HG02973 (cell line): ENCODE data around the gene INPP1.
A peak's percentile ranks its signal among the peaks of the same experiment; 100 is the strongest.

Experiments
- ATAC-seq: cut with Tn5 transposase; IDR thresholded peaks from one replicate; pipeline ENCODE4 v1.9.1; 2021; ENCODE audit warnings: moderate library complexity; ENCODE audit not compliant: unreplicated experiment

INPP1 gene

DNA sequence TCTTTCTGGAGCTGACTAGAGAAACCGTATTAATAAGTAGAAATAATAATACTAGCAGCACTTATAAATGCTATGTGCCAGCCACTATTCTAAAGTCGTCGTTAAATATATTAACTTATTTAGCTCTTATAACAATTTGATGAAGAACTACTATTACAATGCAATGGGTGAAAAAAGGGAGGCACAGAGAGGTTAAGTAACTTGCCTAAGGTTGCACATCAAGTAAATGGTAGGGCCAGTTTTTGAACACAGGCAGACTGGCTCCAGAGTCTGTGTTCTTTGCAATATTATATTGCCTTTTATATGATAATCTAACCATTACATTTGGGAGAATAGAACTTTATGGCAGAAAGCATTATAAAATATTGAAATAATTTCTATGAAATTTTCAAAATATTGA, 17.6 kb downstream of the INPP1 start:
- ATAC-seq, result no peak

DNA sequence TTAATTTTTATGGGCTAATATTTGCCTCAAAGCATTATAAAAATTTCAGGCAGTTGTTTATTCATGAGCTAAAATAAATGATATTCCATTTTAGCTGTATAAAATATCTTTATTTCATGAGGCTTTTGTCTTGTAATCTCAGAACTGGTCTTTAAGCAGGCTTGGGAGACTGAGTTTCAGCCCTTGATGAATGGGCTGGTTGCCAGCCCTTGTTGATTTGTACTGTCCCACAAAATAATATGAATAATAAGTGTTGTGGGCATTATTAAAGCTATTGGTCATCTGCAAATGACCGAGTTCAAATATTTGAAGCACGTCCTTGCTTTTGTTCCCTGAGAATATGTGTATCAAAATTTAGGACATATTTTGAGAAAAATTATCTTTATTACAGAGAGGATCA, 18.2 kb downstream of the INPP1 start:
- ATAC-seq, result no peak

DNA sequence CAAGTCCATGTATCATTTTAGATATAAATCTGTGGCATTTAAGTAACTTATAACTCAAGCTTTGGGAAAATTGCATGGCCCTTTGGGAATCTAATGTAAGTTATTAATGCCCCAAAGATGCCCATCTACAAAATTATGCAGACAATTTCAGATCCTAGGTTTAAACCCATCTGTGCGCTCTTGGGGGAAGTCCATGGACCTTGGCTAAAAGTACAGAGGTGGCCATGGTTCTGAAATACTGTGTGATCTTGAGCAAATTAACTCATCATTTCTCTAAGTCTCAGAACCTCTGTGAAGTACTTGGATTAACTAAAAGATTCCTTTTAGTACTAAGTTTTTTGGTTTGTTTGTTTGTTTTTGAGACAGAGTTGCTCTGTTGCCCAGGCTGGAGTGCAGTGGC, 19.5 kb downstream of the INPP1 start:
- no peak for ATAC-seq

DNA sequence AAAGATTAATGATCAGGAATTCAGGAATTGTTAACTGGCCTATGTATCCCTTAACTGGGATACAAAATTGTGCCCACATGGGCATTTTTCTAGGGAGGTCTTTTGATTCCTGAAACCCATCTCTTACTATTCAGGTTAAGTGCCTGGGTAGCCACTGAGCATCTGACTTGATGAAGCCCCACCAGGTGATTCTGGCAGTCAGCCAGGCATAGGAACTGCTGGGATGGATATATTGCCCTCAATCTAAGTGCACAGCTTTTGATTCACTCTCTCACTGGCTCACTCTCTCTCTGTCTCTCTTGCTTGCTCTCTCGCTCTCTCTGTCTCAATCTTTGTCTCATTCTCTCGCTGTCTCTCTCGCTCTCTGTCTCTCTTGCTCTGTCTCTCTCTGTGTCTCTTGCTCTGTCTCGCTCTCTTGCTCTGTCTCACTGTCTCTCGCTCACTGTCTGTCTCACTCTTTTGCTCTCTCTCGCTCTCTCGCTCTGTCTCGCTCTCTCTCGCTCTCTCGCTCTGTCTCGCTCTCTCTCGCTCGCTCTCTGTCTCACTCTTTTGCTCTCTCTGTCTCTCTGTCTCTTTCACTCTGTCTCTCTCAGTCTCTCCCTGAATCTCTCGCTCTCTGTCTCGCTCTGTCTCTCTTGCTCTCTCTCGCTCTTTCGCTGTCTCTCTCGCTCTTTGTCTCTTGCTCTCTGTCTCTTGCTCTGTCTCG, 22.3 kb downstream of the INPP1 start:
- no peak for ATAC-seq

DNA sequence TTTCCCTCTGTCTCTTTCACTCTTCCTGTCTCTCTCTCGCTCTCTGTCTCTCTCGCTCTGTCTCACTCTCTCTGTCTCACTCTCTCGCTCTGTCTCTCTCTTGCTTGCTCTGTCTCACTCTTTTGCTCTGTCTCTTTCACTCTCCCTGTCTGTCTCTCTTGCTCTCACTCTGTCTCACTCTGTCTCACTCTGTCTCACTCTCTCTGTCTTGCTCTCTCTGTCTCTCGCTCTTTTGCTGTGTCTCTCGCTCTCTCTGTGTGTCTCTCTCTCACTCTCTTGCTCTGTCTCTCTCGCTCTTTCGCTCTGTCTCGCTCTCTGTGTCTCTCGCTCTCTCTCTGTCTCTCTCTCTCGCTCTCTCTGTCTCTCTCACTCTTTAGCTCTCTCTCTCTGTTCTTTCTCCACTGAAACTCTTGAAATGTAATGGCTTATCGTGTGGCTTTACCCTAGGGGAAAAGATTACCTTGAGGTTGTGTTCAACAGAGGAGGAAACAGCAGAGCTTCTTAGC, 22.9 kb downstream of the INPP1 start:
- no peak for ATAC-seq

DNA sequence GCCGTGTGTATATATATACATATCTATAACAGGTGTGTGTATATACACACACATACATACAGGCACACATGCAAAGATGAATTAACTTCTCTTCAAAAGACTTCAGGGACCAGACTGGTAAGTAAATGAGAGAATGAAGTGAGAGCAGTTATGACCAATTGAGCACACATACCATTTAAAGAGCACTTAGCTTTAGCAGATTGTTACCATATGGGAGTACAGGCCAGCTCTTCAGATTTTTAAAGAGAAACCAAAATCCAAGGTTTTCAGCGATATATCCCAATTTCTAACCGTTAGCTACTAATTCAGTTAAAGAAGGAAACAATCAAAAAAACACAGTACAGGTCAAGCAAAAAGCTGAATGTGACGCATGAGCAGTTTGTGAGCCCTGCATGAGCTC, 23.7 kb downstream of the INPP1 start:
- no peak for ATAC-seq

DNA sequence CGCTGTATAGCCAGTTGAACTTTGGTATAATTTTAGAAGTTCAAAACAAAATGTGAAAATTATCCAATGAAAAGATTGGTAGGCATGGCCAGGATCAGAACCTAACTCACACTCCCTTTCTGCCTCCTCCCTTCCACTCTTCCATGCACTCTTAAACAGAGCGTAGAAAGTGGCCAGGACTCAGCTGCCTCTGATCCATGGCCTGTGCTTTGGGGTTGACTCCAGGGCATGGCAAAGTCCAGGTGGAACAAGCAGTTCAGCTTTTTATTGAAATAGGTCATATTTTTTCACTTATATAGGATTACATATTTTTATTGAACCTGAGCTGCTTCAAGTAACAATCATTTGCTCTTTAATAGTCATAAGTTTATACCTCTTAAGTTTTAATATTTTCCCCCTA, 26.2 kb downstream of the INPP1 start:
- ATAC-seq, result no peak

DNA sequence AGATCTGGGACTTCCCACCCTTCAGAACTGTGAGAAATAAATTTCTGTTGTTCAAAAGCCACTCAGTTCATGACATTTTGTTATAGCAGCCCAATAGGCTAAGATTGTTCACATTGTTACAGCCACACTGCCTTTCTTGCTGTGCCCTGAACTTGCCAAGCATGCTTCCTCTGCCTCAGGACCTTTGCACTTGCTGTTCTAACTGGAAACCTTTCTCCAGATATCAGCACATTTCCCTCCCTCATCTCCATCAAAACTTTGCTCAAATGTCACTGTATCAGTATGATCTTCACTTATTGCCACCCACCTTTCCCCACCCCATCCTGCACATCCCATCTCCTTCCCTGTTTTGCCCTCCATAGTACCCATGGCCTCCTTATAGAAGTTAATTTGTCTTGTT, 32.7 kb downstream of the INPP1 start:
- no peak for ATAC-seq

DNA sequence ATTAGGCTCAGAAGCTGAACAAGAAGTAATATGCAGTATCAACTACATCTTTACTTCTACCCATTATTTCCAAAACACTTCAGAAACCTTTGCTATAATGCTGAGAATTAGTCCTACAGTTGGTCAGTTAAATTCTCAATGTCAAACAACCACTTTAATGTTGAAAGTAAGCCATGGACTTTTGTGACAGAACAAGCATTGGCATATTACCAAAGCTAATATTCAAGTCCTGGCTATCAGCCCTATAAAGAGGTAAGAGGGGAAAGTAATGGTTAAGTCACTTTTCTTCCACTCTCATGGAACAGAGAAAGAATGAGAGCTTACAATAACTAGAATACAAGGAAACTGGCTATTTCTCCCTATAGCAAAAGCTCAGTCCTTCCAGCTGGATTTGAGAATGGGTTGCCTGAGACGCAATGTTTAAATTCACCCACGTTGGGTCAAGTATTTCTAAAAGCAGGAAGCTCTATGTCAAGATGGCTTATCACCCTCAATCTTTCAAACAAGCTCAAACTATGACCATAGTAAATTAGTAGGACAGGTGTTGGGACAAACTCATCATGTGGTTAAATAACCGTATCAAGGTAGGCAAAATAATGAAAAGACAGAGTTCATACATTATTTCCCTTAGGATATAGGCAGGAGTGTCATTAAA, 33.3 kb downstream of the INPP1 start:
- no peak for ATAC-seq

DNA sequence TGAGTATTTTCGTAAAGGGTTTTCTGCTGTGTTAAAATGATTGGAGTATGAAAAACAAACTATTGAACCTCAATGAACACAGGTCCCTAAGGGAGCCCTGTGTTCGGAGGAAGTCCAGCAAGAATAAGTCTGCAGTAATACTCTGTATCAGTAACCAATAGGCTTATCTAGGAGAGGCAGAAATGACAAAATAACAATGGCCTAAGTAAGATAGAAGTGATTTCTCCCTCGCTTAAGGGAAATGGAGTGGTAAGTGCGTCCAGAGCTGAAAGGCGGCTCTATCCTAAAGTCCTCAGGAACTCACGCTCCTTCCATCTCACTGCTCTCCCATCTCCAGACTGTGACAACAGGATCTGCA, 35.5 kb downstream of the INPP1 start:
- ATAC-seq, result no peak

DNA sequence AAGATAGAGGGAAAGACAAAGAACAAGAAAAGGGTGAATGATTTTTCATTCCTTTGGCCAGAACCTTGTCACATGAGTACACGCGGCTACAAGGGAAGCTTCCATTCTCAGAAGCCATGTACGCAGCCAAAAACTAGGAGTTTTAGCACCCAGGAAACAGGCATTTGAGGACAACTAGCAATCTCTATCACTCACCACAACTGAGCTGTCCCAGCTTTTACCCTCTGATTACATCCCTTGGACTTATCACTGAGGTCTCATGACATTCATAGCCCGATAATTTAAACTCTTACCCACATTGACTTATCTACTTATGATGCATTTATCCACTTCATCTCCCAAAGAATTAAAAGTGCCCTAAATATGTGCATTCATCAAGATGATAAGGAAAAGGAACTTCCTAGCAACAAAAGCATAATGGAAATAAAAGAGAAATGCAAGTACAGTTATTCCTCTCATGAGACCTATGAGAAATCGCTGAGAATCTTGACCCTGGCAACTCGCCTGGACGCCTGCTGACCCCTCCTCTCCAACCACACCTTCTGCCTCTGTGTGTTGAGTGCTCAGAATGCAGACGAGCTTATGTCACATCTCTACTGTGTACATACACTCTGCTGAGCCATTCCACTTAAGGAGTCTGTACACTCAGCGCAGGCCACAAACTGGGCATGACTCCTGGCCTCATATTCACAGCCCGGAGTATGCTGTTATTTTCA, 36.0 kb downstream of the INPP1 start:
- ATAC-seq, result no peak

DNA sequence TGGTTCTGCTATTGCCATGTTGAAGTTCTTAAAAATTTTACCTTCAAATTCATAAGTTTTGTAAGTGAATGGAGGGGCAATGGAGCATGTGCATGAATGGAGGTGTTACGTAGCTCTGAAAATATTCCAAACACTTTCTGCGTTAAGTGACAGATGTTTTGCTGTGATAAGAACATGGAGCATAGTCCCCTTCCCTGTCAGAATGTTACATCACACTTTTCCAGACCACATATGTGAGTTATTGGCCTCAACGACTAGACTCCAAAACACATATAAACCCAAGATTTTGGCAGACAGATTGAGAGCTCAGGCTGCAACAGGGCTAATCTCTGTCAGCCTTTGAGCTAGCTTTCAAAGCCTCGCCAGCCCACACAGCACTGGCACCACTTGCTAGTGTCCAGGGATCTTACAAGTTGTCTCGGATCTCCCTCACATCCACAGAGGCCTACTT, 37.6 kb downstream of the INPP1 start:
- ATAC-seq, result no peak

DNA sequence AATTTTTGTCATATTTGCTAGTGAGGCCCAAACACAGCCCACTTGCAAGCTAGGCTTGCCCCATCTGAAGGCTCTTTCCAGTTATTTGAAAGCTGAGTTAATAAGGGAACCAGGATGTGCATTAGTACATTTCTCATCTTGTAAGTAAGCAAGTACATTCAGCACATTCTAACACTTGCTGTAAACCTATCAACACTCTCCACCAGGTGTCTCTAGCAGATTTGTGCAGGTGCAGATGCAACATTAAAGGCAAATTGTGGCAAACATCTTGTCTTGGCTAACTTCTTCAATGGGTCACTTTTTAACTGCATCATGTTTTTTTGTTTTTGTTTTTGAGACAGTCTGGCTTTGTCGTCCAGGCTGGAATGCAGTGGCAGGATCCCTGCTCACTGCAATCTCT, 39.5 kb downstream of the INPP1 start:
- ATAC-seq, result peak; percentile 83

DNA sequence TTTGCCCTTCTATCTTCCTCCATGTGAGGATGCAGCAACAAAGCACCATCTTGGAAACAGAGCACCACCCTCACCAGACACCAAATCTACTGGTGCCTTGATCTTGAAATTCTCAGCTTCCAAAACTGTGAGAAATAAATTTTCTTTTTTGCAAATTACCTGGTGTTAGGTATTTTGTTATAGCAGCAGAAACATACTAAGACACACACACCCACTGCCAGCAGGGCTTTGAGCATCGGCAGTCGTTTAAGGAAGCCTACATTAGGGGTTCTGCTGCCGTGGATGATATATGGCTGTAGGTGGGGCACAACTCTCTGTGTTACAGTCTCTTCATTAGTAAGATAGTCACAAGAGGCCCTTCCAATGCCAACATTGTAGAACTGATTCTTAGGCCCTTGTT, 44.0 kb downstream of the INPP1 start:
- no peak for ATAC-seq

DNA sequence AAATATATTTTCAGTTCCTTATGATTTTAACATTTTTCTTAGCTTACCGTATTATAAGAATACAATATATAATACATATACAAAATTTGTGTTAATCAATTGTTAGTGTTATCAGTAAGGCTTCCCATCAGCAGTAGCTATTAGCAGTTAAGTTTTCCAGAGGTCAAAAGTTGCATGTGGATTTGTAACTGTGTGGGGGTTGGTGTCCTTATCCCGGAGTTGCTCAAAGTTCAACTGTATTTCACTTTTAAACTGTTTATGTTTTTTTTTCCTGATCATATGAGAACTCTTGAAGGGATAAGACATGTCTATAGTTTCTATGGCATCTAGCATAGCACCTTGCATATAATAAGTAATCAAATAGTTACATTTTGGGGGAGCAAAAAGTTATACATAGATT, 52.9 kb downstream of the INPP1 start:
- ATAC-seq, result no peak

DNA sequence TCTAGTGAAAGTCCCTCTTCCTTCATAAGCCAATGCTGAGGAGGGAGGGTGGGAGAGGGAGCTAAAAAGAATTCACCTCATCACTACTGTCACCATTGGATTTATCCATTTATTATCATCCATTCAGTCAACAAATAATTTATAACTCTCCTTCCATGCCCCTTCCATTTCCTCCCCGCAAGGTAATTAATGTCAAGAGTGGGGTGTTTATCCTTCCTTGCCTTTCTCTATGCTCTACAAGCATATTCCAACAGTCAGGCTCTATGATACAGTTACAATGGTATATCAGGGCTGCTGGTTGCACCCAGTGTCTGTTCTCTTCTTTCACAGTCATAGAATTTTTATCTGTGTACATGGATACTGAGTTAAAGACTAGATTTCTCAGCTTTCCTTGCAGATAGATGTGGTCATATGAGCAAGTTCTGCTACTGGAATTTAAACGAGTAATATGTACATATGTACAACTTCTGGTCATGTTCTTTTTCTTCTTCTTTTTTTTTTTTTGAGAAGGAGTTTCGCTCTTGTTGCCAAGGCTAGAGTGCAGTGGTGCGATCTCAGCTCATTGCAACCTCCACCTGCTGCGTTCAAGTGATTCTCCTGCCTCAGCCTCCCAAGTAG, 59.7 kb downstream of the INPP1 start:
- no peak for ATAC-seq

DNA sequence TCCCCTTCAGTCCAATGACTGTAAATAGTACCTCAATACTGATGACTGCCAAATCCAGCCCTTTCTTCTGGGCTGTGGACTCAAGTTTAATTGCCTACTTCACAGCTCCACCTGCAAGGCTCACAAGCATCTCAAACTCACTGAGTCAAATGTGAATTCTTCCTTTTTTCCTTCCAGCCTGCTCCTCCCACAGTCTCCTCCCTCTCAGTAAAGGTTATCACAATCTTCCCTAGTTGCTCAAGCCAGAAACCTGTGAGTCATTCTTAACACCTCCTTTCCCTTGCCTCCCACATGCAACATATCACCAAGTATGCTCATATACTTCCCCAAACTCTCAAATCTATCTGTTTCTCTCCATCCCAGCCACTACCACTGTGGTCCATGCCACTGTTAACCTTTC, 61.1 kb downstream of the INPP1 start:
- ATAC-seq, result no peak

DNA sequence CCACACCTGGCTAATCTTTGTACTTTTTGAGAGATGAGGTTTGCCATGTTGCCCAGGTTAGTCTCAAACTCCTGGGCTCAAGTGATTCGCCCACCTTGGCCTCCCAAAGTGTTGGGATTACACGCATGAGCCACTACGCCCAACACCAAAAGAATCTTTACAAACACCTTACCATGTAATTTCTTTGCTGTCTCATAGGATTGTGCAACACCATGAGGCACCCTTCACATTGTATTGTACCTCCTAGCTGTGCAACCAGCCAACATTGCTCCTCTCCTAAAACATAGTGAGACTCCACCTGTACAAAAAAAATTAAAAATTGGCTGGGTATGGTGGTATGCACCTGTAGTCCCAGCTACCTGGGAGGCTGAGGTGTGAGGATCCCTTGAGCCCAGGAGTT, 61.7 kb downstream of the INPP1 start:
- ATAC-seq, result no peak

DNA sequence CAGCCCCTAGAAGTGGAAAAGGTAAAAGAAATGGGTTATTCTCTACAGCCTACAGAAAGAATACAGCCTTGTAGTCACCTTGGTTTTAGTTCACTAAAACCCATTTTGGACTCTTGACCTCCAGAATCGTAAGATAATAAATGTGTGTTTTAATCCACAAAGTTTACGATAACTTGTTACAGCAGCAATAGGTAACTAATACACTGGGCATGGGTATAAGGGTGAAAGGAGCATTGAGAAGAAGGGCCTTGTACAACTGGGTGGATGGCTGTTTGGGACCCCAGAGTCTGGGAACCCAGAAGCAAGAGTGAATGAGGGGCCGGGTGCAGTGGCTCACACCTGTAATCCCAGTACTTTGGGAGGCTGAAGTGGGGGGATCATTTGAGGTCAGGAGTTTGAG, 62.6 kb downstream of the INPP1 start:
- no peak for ATAC-seq

DNA sequence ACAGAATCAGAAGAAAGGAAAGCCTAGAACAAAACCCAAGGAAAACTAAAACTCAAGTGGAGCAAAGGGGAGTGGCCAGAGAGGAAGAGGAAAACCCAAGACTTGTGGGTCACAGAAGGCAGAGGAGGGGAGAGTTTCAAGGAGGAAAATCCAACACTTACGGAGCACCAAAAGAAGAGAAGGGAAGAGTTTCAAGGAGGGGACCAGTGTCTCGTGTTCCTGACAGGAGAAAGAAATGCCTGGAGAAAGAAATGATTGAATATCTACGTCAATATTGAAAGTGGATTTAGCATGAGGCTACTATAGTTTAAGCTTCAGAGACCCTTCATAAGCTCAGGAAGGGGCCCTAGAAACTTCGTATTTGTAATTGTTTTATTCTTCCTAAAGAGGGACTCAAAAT, 63.4 kb downstream of the INPP1 start:
- ATAC-seq, result no peak

DNA sequence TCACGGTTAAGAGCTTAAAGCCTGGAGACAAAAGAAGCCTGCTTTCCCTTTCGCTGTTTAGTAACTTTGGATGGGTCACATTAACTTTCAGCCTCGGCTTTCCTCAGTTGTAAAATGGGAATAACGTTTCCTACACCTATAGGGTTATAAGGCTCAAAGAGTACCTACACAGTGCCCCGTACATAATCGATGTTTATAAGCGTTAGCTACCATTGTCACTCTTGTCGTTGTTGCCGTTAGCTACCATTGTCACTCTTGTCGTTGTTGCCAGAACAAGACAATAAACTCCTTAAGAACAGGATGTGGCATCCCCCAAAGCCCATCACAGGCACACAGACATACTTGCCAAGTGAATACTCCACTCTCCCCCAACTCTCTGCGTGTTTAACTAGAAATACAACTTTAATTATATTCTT, 63.9 kb downstream of the INPP1 start:
- no peak for ATAC-seq
